ENCODE data around the gene GABBR1.

The GABBR1 gene

DNA sequence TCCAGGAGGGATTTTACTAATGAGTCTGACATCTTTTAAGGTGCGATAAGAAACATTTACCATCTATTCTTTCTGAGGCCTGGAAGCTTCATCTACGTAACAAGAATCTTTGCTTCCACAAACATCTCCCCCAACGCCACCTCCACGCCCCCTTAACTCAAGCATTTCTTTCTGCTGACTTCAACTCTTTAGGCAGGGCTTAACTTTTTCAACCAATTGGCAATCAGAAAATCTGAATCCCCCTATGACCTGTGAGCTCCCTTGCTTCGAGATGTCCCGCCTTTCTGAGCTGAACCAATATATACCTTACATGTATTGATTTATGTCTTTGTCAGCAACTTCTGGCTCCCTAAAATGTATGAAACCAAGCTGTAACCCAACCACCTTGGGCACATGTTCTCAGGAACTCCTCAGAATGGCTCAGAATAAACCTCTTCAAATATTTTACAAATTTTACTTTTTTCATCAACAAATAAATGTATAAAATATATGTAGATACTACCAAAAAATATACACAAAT, 36.5 kb downstream of the GABBR1 start:
- TF ChIP-seq OVOL3 (tag by site-specific recombination; IDR thresholded peaks at IDR 0.05) (no peak), REPIN1 (tag by site-specific recombination; IDR thresholded peaks at IDR 0.05; ENCODE audit: low read depth) (no peak), ZNF16 (tag by site-specific recombination; IDR thresholded peaks at IDR 0.05; ENCODE audit: low read depth) (no peak), ZNF37A (tag by site-specific recombination; IDR thresholded peaks at IDR 0.05) (no peak), ZNF214 (tag by site-specific recombination; IDR thresholded peaks at IDR 0.05; ENCODE audit: borderline replicate concordance) (no peak), GLI4 (tag by site-specific recombination; IDR thresholded peaks at IDR 0.05) (no peak), ZNF19 (tag by site-specific recombination; IDR thresholded peaks at IDR 0.05; ENCODE audit: low read depth) (no peak), KLF9 (tag by site-specific recombination; IDR thresholded peaks at IDR 0.05; ENCODE audit: low read depth) (no peak), ZNF776 (tag by site-specific recombination; IDR thresholded peaks at IDR 0.05; ENCODE audit: borderline replicate concordance) (no peak), ZSCAN30 (tag by site-specific recombination; IDR thresholded peaks at IDR 0.05) (no peak)
- H3K4me3 ChIP-seq (ENCODE audit: low read depth, low read length): no peak overlapping the region
- no peaks in the 10 kb centered on the region for H3K9me3 ChIP-seq (ENCODE audit: control insufficient read depth, insufficient read depth, low read depth, low read length)
- peaks cover 13% of the 10 kb centered on the region for H3K4me1 ChIP-seq (ENCODE audit: control insufficient read depth, insufficient read depth, low read length)
- peaks cover 7 to 19% of the 10 kb centered on the region in 2 experiments; a peak in 2 of 3 replicates for H3K36me3 ChIP-seq (ENCODE audit: control insufficient read depth in 2 of 2, insufficient read depth in 1 of 2, low read length in 2 of 2)
- no peak overlapping the region for H3K27ac ChIP-seq (ENCODE audit: extremely low read depth, low read depth, low read length)
- CTCF ChIA-PET: interaction anchor here (0.7 to 2.8 kb wide), 4 partner anchors 10 to 194 kb away, joined by 3 to 14 read pairs (median 6); partner anchors contain the start of gene OR12D1
- POLR2A ChIA-PET: no interaction called here

DNA sequence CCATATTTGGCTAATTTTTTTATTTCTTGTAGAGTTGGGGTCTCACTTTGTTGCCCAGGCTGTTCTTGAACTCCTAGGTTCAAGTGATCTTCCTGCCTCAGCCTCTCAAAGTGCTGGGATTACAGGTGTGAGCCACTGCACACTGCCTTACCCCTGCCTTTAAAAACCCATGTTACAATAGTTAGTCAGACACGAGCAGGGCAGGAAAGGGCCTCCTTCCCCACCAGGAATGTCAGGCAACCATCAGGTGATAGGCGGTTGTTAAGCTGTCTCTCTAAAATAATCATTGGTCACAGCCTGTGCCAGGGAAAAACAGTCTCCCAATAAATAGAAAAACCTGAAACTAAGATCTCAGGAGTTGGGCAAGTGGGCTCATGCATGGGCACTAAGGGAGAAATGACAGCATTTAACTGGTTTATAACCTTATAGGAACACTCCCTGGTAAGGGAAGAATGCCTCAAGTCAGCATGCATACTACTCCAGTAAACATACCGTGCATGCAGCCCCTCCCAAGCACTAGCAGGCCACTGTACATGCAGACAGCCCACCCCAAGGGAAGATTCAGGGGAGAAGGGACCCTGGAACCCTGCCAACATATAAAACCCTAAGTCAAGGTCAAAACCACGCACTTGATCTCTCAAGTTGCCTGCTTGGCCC, 39.7 kb downstream of the GABBR1 start:
- Histone ChIP-seq H3K4me3 (ENCODE audit: low read depth, low read length) (no peak overlapping the region), H3K4me1 (ENCODE audit: control insufficient read depth, insufficient read depth, low read length) (peaks cover 13% of the 10 kb centered on the region), H3K27ac (ENCODE audit: extremely low read depth, low read depth, low read length) (no peak overlapping the region), H3K9me3 (ENCODE audit: control insufficient read depth, insufficient read depth, low read depth, low read length) (no peaks in the 10 kb centered on the region), H3K36me3 (ENCODE audit: control insufficient read depth in 2 of 2, insufficient read depth in 1 of 2, low read length in 2 of 2) (no peaks in the 10 kb centered on the region)
- ChIA-PET POLR2A (no interaction called here), CTCF (interaction anchor here (0.6 to 2.2 kb wide), 6 partner anchors 35 to 380 kb away, joined by 3 to 12 read pairs (median 4); partner anchors contain the start of genes OR12D1 and OR12D3)
- TF ChIP-seq, protein P1, sequence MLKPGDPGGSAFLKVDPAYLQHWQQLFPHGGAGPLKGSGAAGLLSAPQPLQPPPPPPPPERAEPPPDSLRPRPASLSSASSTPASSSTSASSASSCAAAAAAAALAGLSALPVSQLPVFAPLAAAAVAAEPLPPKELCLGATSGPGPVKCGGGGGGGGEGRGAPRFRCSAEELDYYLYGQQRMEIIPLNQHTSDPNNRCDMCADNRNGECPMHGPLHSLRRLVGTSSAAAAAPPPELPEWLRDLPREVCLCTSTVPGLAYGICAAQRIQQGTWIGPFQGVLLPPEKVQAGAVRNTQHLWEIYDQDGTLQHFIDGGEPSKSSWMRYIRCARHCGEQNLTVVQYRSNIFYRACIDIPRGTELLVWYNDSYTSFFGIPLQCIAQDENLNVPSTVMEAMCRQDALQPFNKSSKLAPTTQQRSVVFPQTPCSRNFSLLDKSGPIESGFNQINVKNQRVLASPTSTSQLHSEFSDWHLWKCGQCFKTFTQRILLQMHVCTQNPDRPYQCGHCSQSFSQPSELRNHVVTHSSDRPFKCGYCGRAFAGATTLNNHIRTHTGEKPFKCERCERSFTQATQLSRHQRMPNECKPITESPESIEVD (tag by site-specific recombination; IDR thresholded peaks at IDR 0.05): peak; percentile 37
- TF ChIP-seq, protein P2, sequence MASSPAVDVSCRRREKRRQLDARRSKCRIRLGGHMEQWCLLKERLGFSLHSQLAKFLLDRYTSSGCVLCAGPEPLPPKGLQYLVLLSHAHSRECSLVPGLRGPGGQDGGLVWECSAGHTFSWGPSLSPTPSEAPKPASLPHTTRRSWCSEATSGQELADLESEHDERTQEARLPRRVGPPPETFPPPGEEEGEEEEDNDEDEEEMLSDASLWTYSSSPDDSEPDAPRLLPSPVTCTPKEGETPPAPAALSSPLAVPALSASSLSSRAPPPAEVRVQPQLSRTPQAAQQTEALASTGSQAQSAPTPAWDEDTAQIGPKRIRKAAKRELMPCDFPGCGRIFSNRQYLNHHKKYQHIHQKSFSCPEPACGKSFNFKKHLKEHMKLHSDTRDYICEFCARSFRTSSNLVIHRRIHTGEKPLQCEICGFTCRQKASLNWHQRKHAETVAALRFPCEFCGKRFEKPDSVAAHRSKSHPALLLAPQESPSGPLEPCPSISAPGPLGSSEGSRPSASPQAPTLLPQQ (tag by site-specific recombination; IDR thresholded peaks at IDR 0.05): no peak

DNA sequence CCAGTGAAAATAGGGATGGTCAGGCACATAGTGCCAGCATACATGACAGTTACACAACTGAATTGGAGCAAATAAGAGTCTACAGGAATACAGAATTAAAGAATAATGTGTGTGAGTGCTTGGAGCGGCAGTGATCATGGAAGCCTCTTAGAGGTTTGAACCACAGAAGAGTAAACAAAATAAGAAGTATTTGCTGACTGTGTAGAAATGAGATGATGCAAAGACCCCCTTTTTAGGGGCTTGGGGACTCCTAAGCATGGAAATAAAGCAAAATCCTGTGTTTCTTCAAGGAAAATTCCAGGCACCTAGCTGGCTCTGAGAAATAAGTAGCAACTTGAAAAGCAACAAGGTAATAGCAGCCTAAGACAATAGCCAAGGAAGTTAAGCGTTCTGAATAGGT, 41.3 kb downstream of the GABBR1 start:
- Histone ChIP-seq H3K4me1 (ENCODE audit: control insufficient read depth, insufficient read depth, low read length) (peaks cover 13% of the 10 kb centered on the region), H3K4me3 (ENCODE audit: low read depth, low read length) (no peak overlapping the region), H3K36me3 (ENCODE audit: control insufficient read depth in 2 of 2, insufficient read depth in 1 of 2, low read length in 2 of 2) (no peaks in the 10 kb centered on the region), H3K9me3 (ENCODE audit: control insufficient read depth, insufficient read depth, low read depth, low read length) (no peaks in the 10 kb centered on the region), H3K27ac (ENCODE audit: extremely low read depth, low read depth, low read length) (no peak overlapping the region)
- ChIA-PET POLR2A (no interaction called here), CTCF (interaction anchor here (0.9 to 2.2 kb wide), 5 partner anchors 172 to 376 kb away, joined by 3 to 12 read pairs (median 4); partner anchors contain the start of genes OR12D1 and OR12D3)
- no peak for TF ChIP-seq ZNF423 (tag by site-specific recombination; IDR thresholded peaks at IDR 0.05)
- no peak for TF ChIP-seq BCL11A (tag by site-specific recombination; IDR thresholded peaks at IDR 0.05; ENCODE audit: low read depth)

Measured in HEK293 (cell line).